Activated T-cell treated with anti-CD3 and anti-CD28 coated beads, Interleukin-2, amount 50 U/mL, for 48 hours (primary cell): ENCODE measurements around the gene TIMP2.
"Not testable (repeated sequence)": the region's sequence is repeated elsewhere in the genome, so short reads cannot be mapped to it uniquely, and the experiment has no call there.

ENCODE experiments used
- DNase-seq, 2 experiments: peaks; one replicate each; pipeline ENCODE4 v3.0.0-alpha.2; 2020

Gene TIMP2

GRCh38 chr17:78925234-78925633 lies at the start of gene TIMP2:
TIMP2 (minus strand) TSS chr17:78925387; CDS start chr17:78925088, 299 bp downstream.
- peak; percentile 68 to 73 for DNase-seq

GRCh38 chr17:78973792-78974520 lies 48.8 kb upstream of the TIMP2 start:
- no peak for DNase-seq

GRCh38 chr17:78973196-78973595 lies 48.0 kb upstream of the TIMP2 start:
- DNase-seq, result no peak

- DNase-seq, result no peak
These were observed 47.4 kb upstream of the TIMP2 start for GRCh38 chr17:78972507-78973105.

GRCh38 chr17:78971756-78972506 lies 46.7 kb upstream of the TIMP2 start:
- no peak for DNase-seq

- peak; percentile 87 for DNase-seq
These were observed 45.9 kb upstream of the TIMP2 start for GRCh38 chr17:78970834-78971755.

- DNase-seq, result no peak
These were observed 44.7 kb upstream of the TIMP2 start for GRCh38 chr17:78969865-78970264.

GRCh38 chr17:78967782-78968362 lies 42.7 kb upstream of the TIMP2 start:
- DNase-seq, result no peak

GRCh38 chr17:78966910-78967600 lies 41.9 kb upstream of the TIMP2 start:
- DNase-seq, result no peak

GRCh38 chr17:78966123-78966813 lies 41.1 kb upstream of the TIMP2 start:
- DNase-seq, result no peak

GRCh38 chr17:78965491-78965924 lies 40.3 kb upstream of the TIMP2 start:
- no peak for DNase-seq

GRCh38 chr17:78963378-78963777 lies 38.2 kb upstream of the TIMP2 start:
- DNase-seq, result no peak

- DNase-seq, result not testable (repeated sequence)
These were observed 37.8 kb upstream of the TIMP2 start for GRCh38 chr17:78962984-78963348.

GRCh38 chr17:78962345-78962983 lies 37.3 kb upstream of the TIMP2 start:
- no peak for DNase-seq

GRCh38 chr17:78961571-78961970 lies 36.4 kb upstream of the TIMP2 start:
- DNase-seq, result no peak

GRCh38 chr17:78960928-78961327 lies 35.7 kb upstream of the TIMP2 start:
- DNase-seq, result no peak

GRCh38 chr17:78959803-78960202 lies 34.6 kb upstream of the TIMP2 start:
- DNase-seq, result no peak

- DNase-seq, result no peak
These were observed 33.5 kb upstream of the TIMP2 start for GRCh38 chr17:78958641-78959127.

- DNase-seq, result no peak
These were observed 31.9 kb upstream of the TIMP2 start for GRCh38 chr17:78957128-78957527.

- DNase-seq, result no peak
These were observed 31.1 kb upstream of the TIMP2 start for GRCh38 chr17:78956254-78956653.
